ENCODE data around the gene IQGAP2. TPM values are rescaled to one million over a fixed set of nuclear protein-coding genes. Genes with fewer than 3 reads are reported as not detected.

The IQGAP2 gene
- polyA plus RNA-seq, 1 donor from 2014 or later = 8.0 TPM

DNA sequence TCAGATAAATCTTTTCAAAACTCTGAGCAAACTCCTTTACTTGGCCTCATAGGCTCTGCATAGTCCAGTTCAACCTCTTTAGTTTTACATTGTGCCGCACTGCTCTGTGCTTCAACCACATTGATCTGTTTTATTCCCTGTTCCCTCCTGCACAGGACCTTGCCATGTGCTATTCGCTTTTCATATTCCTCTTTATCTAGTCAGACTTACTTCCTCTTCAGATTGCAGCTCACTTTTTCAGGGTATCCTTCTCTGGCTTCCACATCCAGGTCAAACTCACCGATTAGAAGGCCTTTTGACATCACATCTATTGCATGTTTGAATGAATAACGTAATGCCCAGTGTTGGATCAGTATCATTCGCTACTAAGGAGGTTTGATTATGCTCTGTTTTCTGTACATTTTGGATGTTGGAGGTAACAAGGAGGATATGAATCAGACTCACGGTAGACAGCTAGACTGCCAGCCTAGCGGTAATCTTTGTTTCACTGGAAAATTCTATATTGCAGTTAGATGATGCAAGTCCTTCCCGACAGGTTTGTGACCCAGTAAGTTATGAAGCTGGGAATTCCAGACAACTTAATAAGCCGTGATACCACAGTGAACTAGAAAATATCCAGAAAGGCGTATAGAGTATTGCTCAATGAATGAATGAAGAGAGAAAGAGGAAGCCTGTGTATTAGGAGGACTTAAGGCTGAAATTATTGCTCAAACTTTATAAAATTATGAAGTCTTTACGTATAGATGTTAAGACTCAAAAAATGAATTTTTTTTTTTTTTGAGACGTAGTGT, 65.7 kb downstream of the IQGAP2 start:
- Mint-ChIP-seq H3K4me3 (no peak overlapping the region), H3K27ac (no peak overlapping the region), H3K36me3 (peaks cover 5% of the 10 kb centered on the region), H3K9me3 (peaks cover 0 to 2% (median 0%) of the 10 kb centered on the region in 3 donors), H3K27me3 (no peaks in the 10 kb centered on the region), H3K4me1 (peaks cover 3 to 7% (median 4%) of the 10 kb centered on the region in 3 donors)

DNA sequence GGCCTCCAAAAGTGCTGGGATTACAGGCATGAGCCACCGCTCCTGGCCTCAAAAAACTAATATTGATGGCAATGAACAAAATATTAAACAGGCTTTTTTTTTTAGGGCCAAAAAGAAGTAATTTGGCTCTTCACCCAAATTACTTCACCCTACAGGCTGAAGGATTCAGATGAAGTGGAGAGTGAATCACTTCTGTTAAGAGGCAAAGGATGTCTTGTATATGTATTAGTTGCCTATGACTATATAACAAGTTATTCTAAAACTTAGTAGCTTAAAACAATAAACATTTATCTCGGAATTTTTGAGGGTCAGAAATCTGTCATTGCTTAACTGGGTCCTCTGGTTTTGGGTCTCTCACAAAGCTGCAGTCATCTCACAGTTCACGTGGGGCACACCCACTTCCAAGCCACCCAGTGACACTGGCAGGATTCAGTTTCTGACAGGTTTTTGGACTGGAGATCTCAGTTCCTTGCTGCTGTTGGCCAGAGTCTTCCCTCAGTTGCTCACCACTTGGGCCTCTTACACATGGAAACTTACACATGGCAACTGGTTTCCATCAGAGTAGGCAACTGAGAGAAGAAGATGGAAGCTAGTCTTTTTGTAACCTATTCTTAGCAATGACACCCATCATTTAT, 66.7 kb downstream of the IQGAP2 start:
- peak overlapping the region in 1 of 3 donors; percentile 58 for H3K27ac Mint-ChIP-seq
- no peak overlapping the region for H3K4me3 Mint-ChIP-seq
- peaks cover 5% of the 10 kb centered on the region for H3K36me3 Mint-ChIP-seq
- H3K4me1 Mint-ChIP-seq = peaks cover 6 to 8% (median 6%) of the 10 kb centered on the region in 3 donors
- H3K9me3 Mint-ChIP-seq = peaks cover 0 to 2% (median 0%) of the 10 kb centered on the region in 3 donors
- no peaks in the 10 kb centered on the region for H3K27me3 Mint-ChIP-seq

DNA sequence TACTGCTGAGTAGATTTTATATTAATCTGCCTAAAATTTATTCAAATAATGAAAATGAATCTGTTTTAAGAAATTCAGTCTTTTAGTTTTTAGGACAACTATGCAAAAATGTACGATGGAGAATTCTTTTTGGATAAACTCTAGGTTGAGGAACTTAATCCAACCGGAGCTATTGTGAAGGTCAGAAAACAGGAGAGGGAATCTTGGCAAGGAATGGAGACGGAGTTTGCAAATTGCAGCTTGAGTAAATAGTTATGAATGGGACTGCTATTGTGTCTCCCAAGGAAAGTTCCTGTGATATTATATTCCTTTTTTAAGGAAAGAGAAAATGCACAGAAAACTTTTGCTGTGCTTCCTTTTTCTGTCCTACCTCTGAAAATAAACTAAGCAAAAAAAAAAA, 67.9 kb downstream of the IQGAP2 start:
- Mint-ChIP-seq H3K4me3 (no peak overlapping the region), H3K4me1 (peaks cover 6 to 10% (median 6%) of the 10 kb centered on the region in 3 donors), H3K36me3 (peaks cover 5% of the 10 kb centered on the region), H3K27me3 (no peaks in the 10 kb centered on the region), H3K27ac (no peak overlapping the region), H3K9me3 (no peaks in the 10 kb centered on the region)

DNA sequence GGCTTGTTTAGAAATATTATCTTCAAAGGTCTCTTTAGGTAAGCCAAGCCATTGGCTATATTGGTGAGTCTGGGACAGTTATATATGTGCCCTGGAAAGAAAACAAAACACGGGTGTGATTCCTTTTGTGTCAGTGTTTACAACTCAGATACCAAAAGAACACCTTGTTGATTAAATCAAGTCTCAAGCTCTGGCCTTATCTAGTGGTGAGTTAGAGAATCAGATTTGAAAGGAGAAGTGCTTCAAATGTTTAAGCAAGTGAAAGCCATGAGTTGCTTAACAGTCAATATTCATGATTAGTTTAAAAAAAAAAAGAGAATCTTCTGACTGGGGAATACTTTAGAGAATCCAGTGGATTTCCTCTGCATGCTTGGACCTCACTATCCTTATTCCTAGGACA, 68.3 kb downstream of the IQGAP2 start:
- Mint-ChIP-seq H3K27ac (no peak overlapping the region), H3K4me3 (no peak overlapping the region), H3K4me1 (peaks cover 6 to 10% (median 6%) of the 10 kb centered on the region in 3 donors), H3K36me3 (peaks cover 5% of the 10 kb centered on the region), H3K27me3 (no peaks in the 10 kb centered on the region), H3K9me3 (no peaks in the 10 kb centered on the region)

DNA sequence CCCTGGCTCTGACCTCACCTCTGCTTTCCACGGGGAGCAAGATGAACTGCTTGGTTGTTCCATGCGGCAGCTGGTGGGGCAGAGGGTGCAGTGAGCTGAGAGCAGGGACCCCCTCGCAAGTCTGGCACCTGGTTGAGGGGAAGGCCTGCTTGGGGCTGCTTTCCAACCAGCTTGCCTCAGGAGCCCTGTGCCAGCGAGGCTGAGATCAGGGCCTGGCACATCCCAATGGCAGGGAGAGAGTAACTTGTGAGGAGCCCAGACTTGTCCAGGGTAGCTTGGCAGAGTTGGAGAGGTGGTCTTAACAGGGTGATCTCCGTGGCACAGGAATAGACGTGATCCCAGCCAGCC, 68.9 kb downstream of the IQGAP2 start:
- no peak overlapping the region for H3K27ac Mint-ChIP-seq
- peaks cover 6 to 10% (median 6%) of the 10 kb centered on the region in 3 donors for H3K4me1 Mint-ChIP-seq
- no peaks in the 10 kb centered on the region for H3K27me3 Mint-ChIP-seq
- H3K4me3 Mint-ChIP-seq = no peak overlapping the region
- peaks cover 3% of the 10 kb centered on the region for H3K36me3 Mint-ChIP-seq
- no peaks in the 10 kb centered on the region for H3K9me3 Mint-ChIP-seq

DNA sequence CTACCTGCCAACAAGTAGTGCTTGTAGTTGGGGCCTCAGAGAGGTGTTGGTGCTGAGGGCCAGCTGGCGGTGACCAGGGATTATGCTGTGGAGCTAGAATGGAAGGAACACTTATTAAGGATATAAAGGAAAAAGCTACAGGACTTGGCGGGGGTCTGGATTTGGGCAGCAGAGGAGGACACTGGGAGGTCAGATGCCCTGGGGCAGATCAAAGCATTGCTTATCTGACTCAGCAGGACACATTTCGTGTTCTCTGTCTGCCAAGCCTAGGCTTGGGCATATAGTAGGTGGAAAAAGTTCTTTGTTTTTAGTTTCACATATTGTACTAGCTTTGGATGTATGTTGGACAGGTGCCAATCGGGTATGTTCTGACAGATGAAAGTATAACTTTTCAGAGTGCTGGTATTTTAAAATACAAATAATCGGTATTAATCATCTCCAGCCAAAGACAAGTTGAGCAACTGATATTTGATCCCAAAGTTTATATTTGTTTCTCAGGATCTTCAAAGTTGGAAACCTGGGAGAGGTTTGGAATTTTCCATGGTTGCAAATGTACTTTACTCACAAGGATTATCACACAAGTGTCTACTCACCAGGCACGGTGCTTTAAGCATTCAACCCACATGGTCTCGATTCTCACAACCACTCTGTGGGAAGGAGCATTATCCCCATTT, 69.4 kb downstream of the IQGAP2 start:
- Mint-ChIP-seq H3K27ac (no peak overlapping the region), H3K4me3 (no peak overlapping the region), H3K36me3 (peaks cover 3% of the 10 kb centered on the region), H3K27me3 (no peaks in the 10 kb centered on the region), H3K9me3 (no peaks in the 10 kb centered on the region), H3K4me1 (peaks cover 6 to 10% (median 6%) of the 10 kb centered on the region in 3 donors)

DNA sequence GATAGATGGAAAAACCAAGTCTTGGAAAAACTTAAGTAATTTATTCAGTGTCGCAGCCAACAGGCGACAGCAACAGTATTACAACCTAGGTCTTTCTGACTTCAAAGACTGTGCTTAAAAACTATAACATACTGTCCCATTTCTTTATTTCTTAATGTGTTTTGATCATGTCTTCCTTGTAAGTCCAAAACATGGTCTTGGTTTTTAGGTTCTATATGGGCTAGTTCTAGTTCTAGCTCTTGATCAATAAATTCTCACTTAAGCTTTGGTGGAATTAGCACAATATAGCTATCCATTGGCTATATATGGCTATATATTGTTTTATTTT, 69.9 kb downstream of the IQGAP2 start:
- no peak overlapping the region for H3K27ac Mint-ChIP-seq
- peaks cover 6 to 10% (median 6%) of the 10 kb centered on the region in 3 donors for H3K4me1 Mint-ChIP-seq
- no peaks in the 10 kb centered on the region for H3K9me3 Mint-ChIP-seq
- H3K4me3 Mint-ChIP-seq = peak overlapping the region in 1 of 4 donors; percentile 66
- peaks cover 3% of the 10 kb centered on the region for H3K36me3 Mint-ChIP-seq
- H3K27me3 Mint-ChIP-seq = no peaks in the 10 kb centered on the region

DNA sequence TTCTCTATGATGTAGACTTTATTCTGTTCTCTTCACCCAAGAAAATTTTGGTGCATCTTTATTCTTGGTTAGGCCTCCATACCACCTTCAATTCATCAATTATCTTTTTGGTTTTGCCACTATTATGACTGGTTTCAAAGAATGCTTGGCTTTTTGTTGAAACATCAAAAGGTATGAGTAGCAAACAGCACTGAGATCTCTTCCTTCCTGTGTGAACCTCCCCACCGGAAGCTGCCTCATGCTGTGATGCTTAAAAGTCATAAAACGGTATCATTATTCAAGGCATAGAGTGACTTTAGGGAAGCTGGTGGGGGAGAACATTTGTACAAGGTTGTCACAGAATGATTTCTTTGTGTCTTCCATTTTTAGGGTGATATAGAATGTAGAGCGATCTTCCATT, 70.6 kb downstream of the IQGAP2 start:
- Mint-ChIP-seq H3K4me3 (peak overlapping the region in 1 of 4 donors; percentile 66), H3K36me3 (peaks cover 1% of the 10 kb centered on the region), H3K9me3 (no peaks in the 10 kb centered on the region), H3K4me1 (peaks cover 6 to 10% (median 6%) of the 10 kb centered on the region in 3 donors), H3K27ac (no peak overlapping the region), H3K27me3 (no peaks in the 10 kb centered on the region)

DNA sequence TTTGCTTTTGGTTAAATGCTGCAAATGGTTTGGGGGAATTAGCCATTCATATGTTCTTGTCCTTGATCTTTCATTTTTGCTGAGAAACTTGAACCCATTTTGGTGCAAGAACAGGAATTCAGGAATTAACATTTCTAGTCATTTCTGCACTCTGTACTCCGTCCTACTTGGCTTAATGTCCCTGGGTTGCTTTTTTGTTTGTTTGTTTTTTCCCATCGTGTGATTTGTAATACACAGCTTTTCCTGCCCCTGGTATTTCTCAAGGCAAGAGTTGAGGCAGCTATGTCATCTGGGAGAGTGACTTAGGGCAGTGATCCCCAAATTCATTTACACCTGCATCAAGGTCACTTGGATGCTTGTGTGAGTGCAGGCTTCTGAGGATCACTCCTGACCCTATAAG, 71.3 kb downstream of the IQGAP2 start:
- no peaks in the 10 kb centered on the region for H3K9me3 Mint-ChIP-seq
- no peak overlapping the region for H3K4me3 Mint-ChIP-seq
- H3K27ac Mint-ChIP-seq = no peak overlapping the region
- H3K27me3 Mint-ChIP-seq = no peaks in the 10 kb centered on the region
- H3K4me1 Mint-ChIP-seq = peaks cover 6 to 10% (median 6%) of the 10 kb centered on the region in 3 donors
- no peaks in the 10 kb centered on the region for H3K36me3 Mint-ChIP-seq

DNA sequence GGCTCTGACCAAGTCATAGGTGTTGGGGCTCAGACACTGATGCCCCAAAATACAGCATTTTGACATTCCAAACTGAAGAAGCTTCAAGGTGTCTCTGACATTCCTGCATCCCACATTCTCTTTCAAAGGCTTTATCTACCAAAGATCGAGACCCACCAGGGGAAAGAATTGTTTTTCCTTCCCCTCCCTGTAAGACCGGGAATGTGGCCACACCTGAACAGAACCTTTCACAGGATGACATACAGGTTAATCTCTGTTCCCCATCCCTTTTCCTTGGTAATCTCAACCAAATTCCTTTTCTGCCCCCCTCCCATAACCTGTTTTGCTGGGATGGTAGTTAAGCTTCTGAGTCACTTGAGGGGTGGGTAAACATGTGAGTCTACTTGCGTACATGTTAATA, 72.3 kb downstream of the IQGAP2 start:
- H3K36me3 Mint-ChIP-seq = no peaks in the 10 kb centered on the region
- H3K4me3 Mint-ChIP-seq = peak overlapping the region in 1 of 4 donors; percentile 34
- no peak overlapping the region for H3K27ac Mint-ChIP-seq
- H3K9me3 Mint-ChIP-seq = no peaks in the 10 kb centered on the region
- no peaks in the 10 kb centered on the region for H3K27me3 Mint-ChIP-seq
- peaks cover 6 to 12% (median 10%) of the 10 kb centered on the region in 3 donors for H3K4me1 Mint-ChIP-seq

DNA sequence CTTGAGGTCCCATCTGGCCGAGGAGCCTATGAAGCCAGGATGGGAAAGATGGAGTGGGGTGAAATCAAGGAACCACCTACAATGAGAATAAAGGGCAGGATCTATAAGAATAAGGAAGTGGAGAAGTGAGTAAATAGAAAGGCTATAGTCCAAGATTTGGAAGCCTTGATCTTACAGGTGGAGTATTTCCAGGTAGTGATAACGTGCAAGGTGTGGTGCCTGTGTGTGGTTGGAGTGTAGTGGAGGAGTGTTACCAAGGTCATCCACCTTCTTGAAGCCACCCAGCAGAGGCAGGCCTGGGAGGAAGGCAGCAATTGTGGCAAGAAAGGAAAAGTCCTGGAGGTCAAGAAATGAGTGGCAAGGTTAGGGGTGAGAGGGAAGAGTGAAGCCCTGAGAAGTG, 72.9 kb downstream of the IQGAP2 start:
- no peak overlapping the region for H3K27ac Mint-ChIP-seq
- H3K4me3 Mint-ChIP-seq = no peak overlapping the region
- H3K4me1 Mint-ChIP-seq = peaks cover 6 to 12% (median 10%) of the 10 kb centered on the region in 3 donors

DNA sequence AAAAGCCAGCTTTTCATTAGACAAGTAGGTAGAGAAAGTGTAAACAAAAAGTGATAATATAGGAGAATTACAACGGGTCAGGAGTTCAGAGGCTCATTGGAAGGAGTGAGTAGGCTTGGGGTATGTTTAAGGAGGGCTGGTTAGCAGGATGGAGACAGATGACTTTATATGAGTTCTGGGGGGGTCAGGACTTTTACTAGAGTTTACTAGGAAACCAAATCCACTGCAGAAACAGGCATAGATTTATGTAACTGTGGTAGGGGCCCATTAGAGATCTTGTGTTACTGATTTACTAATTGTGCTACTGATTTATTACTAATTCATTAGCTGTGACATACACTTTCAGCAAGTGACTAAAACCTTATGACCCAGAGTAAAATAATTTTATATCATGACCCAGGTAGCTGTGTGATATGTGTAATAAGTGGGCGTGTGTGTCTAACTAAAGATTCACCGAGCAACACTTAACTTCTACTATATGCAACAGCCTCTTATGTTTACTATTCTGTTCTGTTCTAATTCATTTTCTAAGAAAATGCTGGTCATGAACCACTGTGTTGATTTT, 73.5 kb downstream of the IQGAP2 start:
- Mint-ChIP-seq H3K4me1 (peaks cover 6 to 12% (median 10%) of the 10 kb centered on the region in 3 donors), H3K27ac (no peak overlapping the region), H3K36me3 (no peaks in the 10 kb centered on the region), H3K9me3 (no peaks in the 10 kb centered on the region), H3K27me3 (no peaks in the 10 kb centered on the region), H3K4me3 (no peak overlapping the region)

More for the DNA sequence above, 72.9 kb downstream of the IQGAP2 start:
- Mint-ChIP-seq H3K36me3 (no peaks in the 10 kb centered on the region), H3K27me3 (no peaks in the 10 kb centered on the region), H3K9me3 (no peaks in the 10 kb centered on the region)

DNA sequence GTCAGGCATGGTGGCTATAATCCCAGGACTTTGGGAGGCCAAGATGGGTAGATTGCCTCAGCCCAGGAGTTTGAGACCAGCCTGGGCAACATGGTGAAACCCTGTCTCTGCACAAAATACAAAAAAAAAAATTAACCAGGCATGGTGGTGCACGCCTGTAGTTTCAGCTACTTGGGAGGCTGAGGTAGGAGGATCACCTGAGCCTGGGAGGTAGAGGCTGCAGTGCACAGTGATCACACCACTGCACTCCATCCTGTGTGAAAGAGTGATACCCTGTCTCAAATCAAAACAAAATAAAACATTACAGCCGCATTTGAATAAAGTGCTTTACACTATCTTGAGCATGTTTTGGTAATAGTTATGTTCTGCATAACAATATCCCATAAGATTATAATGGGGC, 74.0 kb downstream of the IQGAP2 start:
- H3K27me3 Mint-ChIP-seq = no peaks in the 10 kb centered on the region
- H3K9me3 Mint-ChIP-seq = no peaks in the 10 kb centered on the region
- H3K27ac Mint-ChIP-seq = no peak overlapping the region
- no peaks in the 10 kb centered on the region for H3K36me3 Mint-ChIP-seq
- peaks cover 6 to 12% (median 10%) of the 10 kb centered on the region in 3 donors for H3K4me1 Mint-ChIP-seq
- H3K4me3 Mint-ChIP-seq = no peak overlapping the region

DNA sequence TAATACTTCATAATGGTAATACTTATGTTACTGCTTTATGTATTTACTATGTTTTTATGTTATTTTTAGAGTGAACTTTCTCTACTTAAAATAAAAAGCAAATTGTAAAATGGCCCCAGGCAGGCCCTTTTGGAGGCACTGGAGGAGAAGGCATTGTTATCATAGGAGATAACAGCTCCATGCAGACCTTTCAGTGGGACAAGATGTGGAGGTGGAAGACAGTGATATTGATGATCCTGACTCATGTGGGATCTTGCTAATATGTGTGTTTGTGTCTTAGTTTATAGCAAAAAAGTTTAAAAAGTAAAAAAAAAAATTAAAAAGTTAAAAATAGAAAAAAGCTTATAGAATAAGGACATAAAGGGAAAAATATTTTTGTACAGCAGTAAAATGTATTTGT, 74.5 kb downstream of the IQGAP2 start:
- Mint-ChIP-seq H3K4me1 (peaks cover 6 to 12% (median 10%) of the 10 kb centered on the region in 3 donors), H3K9me3 (no peaks in the 10 kb centered on the region), H3K27ac (no peak overlapping the region), H3K27me3 (no peaks in the 10 kb centered on the region), H3K4me3 (no peak overlapping the region), H3K36me3 (no peaks in the 10 kb centered on the region)

DNA sequence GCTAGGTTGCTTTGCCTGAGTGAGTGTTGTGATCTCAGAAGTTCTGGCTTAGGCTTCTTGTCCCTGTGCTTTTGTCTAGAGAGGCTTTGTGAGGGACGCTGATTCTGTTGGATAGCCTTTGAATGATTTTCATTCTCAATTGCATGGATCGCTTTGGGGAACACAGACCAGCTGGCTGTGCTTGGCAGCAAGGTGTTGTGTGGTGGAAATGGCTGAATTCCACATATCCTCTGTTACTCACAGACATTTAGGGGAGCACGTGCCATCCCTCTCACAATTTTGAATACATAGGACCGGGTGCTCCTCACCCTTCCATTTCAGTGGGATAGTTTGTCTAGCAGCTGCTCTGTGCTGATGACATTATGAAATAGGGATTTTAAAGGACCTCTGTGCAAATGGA, 76.2 kb downstream of the IQGAP2 start:
- Mint-ChIP-seq H3K36me3 (peaks cover 1% of the 10 kb centered on the region), H3K27ac (peak overlapping the region in 1 of 3 donors; percentile 8), H3K4me1 (peaks cover 0 to 6% (median 4%) of the 10 kb centered on the region in 3 donors), H3K4me3 (no peak overlapping the region), H3K27me3 (no peaks in the 10 kb centered on the region), H3K9me3 (no peaks in the 10 kb centered on the region)
